GM18951 (cell line): ENCODE data around the gene CACNB4.
"Not testable (repeated sequence)": the region's sequence is repeated elsewhere in the genome, so short reads cannot be mapped to it uniquely, and the experiment has no call there.

Experiments
- POLR2A ChIP-seq: IDR thresholded peaks from 4 replicates; pipeline ENCODE4 v1.6.1; 2011; ENCODE audit warnings: mild to moderate bottlenecking; ENCODE audit not compliant: insufficient read length, insufficient read depth; ENCODE audit errors: extremely low read depth
- in situ Hi-C: fragments of 300-500 bp; cut with MboI; formaldehyde crosslinking; loops from one replicate; pipeline ENCODE4 v1.12.0; 2022; ENCODE audit warnings: low sequenced_read_pairs, mixed read lengths, inconsistent platforms; ENCODE audit not compliant: unreplicated experiment

The CACNB4 gene

DNA sequence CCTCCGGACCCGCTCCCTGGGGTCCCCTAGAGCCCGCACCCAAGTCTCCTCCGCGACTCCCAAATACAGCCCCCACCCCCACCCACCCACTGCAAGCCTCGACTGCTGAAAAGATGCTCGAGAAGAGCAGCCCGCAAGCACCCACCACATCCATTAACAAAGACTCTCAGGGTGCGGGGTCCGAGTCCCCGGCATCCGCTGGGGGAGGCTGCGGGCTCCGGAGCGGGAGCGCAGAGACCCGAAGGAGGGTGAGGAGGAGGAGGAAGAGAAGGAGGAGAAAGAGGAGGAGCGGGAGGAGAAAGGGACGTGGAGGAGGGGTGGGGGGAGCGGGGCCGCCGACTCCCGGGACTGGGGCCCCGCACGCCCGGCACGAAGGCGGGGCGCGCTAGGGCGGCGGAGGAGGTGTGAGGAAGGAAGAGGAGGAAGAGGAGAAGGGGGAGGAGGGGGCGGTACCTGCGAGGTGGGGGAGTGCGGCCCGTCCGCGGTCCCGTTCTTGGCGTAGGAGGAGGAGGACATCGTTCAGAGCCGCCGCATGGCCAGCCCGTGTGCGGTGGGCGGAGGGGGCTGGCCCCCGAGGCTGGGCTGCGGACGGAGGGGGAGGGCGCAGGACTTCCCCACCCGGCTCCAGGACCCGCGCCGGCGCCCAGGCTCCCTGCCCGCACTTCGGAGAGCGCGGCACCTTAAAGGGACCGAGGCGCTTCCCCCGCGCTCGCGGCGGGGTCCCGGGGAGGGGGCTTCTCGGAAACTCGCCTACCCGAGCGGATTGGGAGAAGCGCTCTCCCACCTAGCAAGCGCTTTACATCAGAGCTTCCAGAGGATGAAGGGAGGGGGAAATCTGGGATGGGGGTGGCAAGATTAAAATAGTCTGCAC is at the start of gene CACNB4:
CACNB4 (minus strand) TSS at position 549 of the 871 bp plus-strand sequence.
- in situ Hi-C loops, result no loop called here
- TF ChIP-seq POLR2A, result peak; percentile 56

DNA sequence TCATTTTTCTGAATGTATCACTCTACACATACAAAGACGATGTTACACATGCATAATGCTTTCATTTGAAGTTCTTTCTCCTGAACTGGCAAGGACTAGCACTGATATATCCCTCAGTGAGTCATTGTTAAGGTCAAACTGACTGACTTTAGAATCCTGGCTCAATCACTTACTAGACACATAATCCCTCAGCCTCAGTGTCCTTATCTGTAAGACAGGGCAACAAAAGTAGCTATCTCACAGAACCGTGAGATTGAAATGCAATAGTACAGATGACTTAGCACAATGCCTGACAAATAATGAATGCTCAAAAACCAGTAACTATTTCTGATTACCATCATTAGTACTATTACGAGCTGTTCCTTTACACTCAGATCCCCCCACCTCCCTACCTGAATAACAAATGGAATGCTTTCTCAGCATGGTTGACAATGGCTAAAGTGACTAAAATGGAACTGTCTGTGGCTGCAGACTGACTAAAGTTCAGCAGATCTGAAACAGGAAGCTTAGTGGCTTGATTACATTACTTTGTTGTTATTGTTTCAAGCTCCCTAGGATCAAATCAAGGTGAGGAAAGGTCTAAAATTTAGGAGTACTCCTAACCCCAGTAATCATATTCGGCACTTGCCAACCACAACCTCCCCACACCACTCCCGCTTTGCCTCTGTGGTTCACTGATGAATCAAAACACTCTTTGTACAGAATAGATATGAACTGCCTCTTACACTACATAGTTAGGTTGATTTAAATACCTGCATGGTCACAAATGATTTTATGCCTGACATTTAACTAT is 35.8 kb upstream of the CACNB4 start:
- no peak for TF ChIP-seq POLR2A
- in situ Hi-C loops, result no loop called here

DNA sequence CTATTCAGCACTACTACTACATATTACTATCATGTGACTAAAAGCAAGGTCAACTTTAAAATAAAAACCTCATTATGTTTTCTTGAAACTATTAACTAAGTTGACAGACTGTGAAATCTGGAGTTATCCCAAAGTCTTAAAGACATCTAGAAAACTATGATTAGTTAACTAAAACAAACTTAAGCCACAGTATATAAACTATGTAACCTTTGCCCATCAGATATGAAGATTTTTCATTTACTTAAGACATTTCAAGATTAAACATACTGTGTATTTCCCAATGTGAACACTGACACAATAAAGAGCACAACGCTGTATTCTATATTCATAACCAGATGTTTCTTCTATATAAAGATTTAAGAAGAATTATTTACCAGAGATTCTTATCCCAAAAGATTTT is 33.5 kb upstream of the CACNB4 start:
- no peak for TF ChIP-seq POLR2A
- in situ Hi-C loops, result no loop called here

DNA sequence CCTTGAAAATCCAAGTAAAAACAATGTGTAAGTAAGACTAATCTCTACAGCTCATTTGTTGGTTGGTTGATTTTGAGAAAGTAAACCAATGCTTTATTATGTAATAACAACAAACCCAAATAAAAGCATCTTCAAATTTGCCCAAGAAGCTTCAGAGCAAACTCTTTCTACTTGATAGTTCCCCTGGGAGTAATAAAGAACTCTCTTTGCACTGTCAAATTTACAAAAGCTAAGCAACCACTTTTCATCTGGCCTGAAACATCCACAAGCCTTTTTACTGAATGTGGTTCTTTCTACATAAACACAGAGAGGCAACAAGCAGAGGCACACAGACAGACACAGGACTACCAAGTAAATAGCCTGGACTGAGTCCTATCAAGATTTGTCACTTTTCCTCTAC is 28.8 kb upstream of the CACNB4 start:
- no peak for TF ChIP-seq POLR2A
- in situ Hi-C loops, result no loop called here

DNA sequence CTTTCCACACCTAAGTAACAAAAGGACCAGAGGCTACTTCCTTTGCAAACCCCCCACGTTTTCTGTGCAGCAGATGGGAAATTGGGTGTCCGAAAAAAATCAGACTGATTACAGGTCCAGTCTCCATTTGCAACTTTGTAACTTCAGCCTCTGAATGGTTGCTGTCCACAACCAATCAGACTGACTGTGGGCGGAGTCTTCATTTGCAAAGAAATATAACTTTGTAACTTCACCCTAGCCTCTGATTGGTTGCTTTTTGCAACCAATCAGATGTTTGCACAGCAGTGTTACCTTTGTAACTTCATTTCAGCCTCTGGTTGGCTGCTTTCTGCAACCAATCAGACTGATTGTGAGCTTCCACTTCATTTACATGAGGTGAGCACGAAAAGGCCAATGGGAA is 27.8 kb upstream of the CACNB4 start:
- TF ChIP-seq POLR2A, result no peak
- in situ Hi-C loops, result no loop called here

DNA sequence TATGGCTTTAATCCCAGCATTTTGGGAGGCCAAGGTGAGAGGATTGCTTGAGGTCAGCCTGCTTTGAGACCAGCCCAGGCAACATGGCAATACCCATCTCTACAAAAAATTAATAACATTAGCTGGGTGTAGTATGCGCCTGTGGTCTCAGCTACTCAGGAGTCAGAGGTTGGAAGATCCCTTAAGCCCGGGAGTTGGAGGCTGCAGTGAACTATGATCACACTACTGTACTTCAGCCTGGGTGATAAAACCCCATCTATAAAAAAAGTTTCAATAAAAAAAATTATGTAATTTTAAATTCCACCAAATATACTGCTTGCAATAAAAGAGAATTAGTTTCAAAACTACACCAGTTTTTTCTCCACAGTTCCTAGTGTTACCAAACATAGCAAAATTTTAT is 23.3 kb upstream of the CACNB4 start:
- in situ Hi-C loops, result no loop called here
- TF ChIP-seq POLR2A, result no peak

DNA sequence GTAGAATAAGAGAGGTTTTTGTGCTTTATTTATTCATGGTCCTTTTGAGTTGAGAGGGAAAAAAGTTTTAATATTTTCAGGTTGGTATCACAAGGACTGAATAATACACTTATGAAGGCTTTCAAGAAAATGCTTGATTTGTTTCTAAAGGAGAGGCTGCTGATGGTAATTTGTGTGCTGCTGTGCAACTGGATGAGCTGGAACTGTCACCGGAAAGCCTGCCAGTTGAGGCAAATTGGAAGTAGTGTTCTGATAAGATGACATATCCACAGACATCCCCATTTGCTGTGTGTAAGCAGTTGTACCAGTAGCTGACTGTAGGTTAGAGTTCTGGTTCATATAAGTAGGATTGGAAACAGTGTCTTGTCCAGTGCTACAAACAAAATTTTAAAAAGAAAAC is 21.6 kb upstream of the CACNB4 start:
- in situ Hi-C loops, result no loop called here
- no peak for TF ChIP-seq POLR2A

DNA sequence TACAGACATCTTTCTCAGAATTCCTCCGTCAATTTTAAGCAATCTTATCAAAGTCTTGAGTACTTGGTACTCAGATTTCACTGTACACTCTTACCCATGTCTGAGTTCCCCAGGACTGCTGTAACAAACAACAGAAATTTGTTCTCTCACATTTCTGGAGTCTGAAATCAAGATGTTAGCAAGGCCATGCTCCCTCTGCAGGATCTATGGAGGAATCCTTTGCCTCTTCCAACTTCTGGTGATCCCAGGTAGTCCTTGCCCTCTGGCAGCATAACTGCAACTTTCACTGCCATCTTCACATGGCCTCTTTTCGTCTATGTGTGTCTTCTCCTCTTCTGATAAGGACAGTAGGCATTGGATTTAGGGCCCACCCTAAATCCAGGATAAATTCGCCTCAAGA is 17.1 kb upstream of the CACNB4 start:
- TF ChIP-seq POLR2A, result no peak
- in situ Hi-C loops, result no loop called here

DNA sequence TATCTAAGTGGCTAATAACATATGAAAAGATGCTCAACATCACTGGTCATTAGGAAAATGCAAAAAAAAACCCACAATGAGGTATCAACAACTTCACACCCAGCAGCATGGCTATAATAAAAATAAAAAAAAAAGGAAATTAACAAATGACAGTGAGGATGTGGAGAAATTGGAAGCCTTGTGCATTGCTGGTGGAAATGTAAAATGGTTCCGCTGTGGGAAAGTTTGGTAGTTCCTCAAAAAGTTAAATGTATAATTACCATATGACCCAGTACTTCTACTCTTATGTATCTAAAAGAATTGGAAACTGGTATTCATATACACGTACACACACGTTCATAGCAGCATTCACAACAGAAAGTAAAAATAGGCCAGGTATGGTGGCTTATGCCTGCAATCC is 15.5 kb upstream of the CACNB4 start:
- no peak for TF ChIP-seq POLR2A
- in situ Hi-C loops, result no loop called here

DNA sequence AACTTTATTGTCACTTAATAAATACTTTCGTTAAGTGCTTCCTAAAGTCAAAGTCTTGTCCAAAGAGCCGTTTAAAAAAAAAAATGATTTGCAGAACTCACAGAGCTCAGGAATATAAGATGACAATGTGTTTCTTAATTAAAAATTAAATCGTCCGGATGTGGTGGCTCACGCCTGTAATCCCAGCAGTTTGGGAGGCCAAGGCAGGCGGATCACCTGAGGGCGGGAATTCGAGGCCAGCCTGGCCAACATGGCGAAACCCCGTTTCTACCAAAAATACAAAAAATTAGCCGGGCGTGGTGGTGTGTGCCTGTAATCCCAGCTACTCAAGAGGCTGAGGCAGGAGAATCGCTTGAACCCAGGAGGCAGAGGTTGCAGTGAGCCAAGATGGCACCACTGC is 8.3 kb upstream of the CACNB4 start:
- in situ Hi-C loops, result not testable (repeated sequence)

DNA sequence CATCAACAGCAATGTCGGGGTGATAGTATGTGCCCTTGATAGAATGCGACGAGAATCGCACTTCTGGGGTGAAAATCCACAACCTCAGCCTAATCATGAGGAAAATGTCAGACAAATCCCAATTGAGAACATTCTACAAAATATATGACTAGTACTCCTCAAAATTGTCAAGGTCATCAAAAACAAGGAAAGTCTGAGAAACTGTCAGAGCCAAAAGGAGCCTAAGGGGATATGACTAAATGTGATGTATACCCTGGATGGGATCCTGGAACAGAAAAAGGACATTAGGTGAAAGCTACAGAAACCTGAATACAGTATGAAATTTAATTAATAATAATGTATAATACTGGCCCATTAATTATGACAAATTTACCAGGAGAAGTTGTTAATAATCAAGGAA is 7.6 kb upstream of the CACNB4 start:
- in situ Hi-C loops, result no loop called here
- TF ChIP-seq POLR2A, result no peak

DNA sequence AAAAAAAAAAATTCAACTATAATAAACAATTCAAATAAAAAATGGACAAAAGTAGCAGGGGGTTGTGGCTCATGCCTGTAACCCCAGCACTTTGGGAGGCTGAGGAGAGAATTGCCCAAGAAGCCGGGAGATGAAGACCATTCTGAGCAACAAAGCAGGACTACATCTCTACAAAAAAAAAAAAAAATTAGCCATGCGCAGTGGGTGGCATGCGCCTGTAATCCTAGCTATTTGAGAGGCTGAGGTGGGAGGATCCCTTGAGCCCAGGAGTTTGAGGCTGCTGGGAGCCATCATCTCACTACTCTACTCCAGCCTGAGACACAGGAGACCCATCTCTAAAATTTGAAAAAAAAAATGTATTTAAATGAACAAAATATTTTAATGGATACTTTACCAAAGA is 4.4 kb upstream of the CACNB4 start:
- TF ChIP-seq POLR2A, result no peak
- in situ Hi-C loops, result no loop called here

DNA sequence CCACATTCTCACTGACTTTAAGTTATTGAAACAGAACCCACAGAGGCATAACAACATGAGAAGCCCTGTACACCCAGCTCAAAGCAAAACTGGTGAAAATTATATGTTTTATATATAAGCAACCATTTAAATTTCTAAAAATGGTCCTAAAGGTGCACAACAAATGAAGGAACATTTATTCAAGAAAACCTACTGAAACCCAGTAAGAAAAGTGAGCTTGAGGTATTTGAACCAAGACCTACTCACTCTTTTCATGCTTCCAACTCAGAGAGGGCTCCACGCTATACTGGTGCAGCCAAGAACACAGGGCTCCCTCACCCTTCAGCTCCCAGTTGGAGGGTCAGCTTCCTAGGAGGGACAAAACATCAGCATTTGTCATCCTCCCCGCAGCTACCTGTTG is 2.1 kb upstream of the CACNB4 start:
- TF ChIP-seq POLR2A, result no peak
- in situ Hi-C loops, result no loop called here
